ENCODE results near the gene AP1M1. TPM values are rescaled to one million over a fixed set of nuclear protein-coding genes. Genes with fewer than 3 reads are reported as not detected.
A peak's percentile ranks its signal among the peaks of the same experiment; 100 is the strongest.

The AP1M1 gene
- total RNA-seq, 4 donors from 2014 or later = 92.8 to 144 (median 109) TPM

DNA sequence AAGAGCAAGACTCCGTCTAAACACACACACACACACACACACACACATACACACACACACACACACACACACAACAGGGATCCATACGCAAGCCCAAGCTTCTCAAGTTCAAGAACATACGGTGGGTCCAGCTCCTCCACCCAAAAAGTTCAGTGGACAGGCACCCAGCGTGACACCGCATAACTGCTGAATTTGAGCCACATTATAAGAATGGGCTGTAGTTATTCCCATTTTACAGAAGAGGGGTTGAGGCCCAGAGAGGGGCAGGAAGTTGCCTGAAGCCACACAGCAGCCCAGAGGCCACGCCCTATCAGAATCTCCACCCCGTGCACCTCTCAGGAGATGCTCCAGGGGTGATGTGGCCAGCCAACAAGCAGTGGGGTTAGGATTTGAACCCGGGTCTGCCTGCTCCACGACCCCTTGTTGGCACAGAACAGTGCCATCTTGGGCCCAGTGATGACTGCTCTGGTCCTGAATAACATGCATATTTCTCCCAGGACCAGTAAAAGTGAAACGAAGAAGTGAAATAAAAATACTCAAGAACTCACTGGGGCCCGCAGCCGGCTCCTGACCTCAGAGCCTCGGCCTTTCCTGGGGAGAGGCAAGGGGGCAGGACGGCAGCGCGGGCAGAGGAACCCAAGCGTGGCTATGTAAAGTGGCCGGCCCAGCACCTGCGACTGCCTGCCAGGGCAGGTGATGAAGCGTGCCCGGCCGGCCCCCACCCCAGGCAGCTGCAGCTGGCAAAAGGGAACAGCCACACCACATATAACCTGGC lies 61.9 kb downstream of the AP1M1 start:
- H3K27me3 ChIP-seq = no peaks in the 10 kb centered on the region
- peak overlapping the region in 3 of 4 donors; percentile 73 to 82 (median 80) for H3K27ac ChIP-seq
- TF ChIP-seq POLR2A (IDR thresholded peaks at IDR 0.05) (no peak), EP300 (IDR thresholded peaks at IDR 0.05) (no peak)
- TF ChIP-seq, protein P1, sequence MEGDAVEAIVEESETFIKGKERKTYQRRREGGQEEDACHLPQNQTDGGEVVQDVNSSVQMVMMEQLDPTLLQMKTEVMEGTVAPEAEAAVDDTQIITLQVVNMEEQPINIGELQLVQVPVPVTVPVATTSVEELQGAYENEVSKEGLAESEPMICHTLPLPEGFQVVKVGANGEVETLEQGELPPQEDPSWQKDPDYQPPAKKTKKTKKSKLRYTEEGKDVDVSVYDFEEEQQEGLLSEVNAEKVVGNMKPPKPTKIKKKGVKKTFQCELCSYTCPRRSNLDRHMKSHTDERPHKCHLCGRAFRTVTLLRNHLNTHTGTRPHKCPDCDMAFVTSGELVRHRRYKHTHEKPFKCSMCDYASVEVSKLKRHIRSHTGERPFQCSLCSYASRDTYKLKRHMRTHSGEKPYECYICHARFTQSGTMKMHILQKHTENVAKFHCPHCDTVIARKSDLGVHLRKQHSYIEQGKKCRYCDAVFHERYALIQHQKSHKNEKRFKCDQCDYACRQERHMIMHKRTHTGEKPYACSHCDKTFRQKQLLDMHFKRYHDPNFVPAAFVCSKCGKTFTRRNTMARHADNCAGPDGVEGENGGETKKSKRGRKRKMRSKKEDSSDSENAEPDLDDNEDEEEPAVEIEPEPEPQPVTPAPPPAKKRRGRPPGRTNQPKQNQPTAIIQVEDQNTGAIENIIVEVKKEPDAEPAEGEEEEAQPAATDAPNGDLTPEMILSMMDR (IDR thresholded peaks at IDR 0.05) = no peak
- H3K4me3 ChIP-seq = no peak overlapping the region
- H3K4me1 ChIP-seq = peaks cover 0 to 33% (median 14%) of the 10 kb centered on the region in 4 donors
- WGBS, 2 donors = 68% methylated on average over 18 to 19 of the region's 22 CpGs
- H3K36me3 ChIP-seq = no peaks in the 10 kb centered on the region
- no peaks in the 10 kb centered on the region for H3K9me3 ChIP-seq
- no peak for DNase-seq (ENCODE audit: low spot score in 2 of 2)

DNA sequence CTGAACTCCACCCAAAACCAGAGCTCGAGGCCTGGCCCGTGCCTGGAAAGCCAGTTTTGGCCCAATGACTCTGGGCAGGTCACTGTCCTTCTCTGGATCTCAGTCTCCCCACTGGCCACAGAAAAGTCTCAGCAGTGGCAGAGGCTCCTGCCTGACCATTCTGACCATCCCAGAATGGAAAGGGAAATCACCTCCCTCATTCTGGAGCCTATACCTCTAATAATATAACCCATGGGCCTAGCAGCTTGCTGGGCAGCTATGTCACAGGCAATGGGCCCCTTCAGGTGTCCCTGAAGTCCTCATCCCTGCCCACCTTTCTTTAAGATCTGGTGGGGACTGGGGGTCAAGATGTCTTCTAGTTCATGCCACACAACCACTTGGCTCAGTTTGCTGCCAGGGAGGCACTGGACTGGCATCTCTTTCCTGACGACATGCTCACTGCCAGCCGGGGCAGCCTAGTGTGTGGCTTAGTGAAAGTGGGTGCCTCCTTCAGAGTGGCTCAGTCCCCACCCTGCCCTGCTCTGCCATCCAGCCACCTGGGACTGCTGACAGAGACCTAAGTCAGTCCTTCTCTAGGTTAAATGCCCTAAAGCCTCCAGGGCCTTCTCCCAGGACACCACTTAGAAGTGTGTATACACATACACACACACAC lies 62.6 kb downstream of the AP1M1 start:
- peaks cover 0 to 33% (median 14%) of the 10 kb centered on the region in 4 donors for H3K4me1 ChIP-seq
- TF ChIP-seq EP300 (IDR thresholded peaks at IDR 0.05) = no peak
- no peak for TF ChIP-seq POLR2A (IDR thresholded peaks at IDR 0.05)
- TF ChIP-seq, protein P1 (IDR thresholded peaks at IDR 0.05) = no peak
- DNase-seq (ENCODE audit: low spot score in 2 of 2) = no peak
- H3K9me3 ChIP-seq = no peaks in the 10 kb centered on the region
- no peak overlapping the region for H3K4me3 ChIP-seq
- H3K36me3 ChIP-seq = no peaks in the 10 kb centered on the region
- H3K27ac ChIP-seq = peak overlapping the region in 3 of 4 donors; percentile 73 to 82 (median 80)
- 73 to 75% methylated on average over 4 of the region's 4 CpGs for WGBS, 2 donors
- H3K27me3 ChIP-seq = no peaks in the 10 kb centered on the region

DNA sequence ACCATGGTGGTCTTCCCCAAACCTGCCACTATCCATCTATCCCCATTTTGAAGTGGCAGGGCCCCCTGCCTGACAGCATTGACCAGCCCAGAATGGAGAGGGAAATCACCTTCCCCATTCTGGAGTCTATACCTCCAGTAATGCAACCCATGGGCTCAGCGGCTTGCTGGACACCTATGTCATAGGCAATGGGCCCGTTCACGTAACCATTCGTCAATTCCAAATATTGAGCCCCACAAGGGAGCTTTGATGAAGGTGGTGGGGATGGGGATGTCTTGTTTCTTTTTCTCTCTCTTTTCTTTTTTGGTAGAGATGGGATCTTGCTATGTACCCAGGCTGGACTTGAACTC lies 63.1 kb downstream of the AP1M1 start:
- DNase-seq (ENCODE audit: low spot score in 2 of 2) = no peak
- Histone ChIP-seq H3K27ac (peak overlapping the region in 2 of 4 donors; percentile 73 to 80), H3K36me3 (no peaks in the 10 kb centered on the region), H3K4me1 (peaks cover 0 to 33% (median 14%) of the 10 kb centered on the region in 4 donors), H3K4me3 (no peak overlapping the region), H3K9me3 (no peaks in the 10 kb centered on the region), H3K27me3 (no peaks in the 10 kb centered on the region)
- WGBS, 2 donors = 84 to 96% methylated on average over 4 of the region's 4 CpGs
- no peak for TF ChIP-seq EP300 (IDR thresholded peaks at IDR 0.05)

DNA sequence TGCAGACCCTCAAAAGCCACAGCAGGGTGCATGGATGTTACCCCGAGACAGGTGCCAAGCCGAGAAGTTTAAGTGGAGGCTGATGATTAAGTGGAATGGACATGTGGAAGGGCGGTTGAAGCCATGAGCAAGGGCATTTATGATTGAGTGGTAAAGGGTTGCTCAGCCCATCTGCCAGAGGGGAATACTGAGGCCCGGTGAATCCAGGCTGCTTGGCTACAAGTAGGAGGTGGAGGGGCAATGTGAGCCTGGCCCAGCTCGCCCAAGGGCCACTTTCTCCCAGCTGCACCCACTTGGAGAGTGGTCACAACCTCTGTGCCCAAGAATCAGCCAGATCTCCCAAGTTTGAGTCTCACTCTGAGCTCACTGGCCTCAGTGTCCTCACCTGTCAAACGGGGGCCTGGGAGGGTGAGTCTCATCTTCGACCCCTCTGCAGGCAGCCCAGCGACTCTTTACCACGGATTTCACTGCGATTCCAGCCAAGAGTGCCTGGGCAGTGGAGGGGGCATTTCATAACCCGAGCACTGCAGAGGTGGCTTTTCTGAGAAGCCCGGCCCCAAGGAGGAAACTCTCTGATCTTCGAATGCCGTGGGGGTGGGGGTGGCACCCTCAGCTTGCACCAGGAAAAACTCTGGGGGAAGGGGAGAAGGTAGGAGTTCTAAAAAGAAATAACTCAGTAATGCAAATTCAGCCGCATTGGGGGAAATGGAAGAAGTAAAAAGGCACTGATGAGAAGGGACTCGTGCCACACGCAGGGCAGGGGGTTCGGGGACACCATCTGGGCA lies 64.1 kb downstream of the AP1M1 start:
- no peak for TF ChIP-seq EP300 (IDR thresholded peaks at IDR 0.05)
- TF ChIP-seq, protein P1 (IDR thresholded peaks at IDR 0.05) = no peak
- no peak for TF ChIP-seq POLR2A (IDR thresholded peaks at IDR 0.05)
- H3K4me3 ChIP-seq = no peak overlapping the region
- 64% methylated on average over 17 to 18 of the region's 18 CpGs for WGBS, 2 donors

DNA sequence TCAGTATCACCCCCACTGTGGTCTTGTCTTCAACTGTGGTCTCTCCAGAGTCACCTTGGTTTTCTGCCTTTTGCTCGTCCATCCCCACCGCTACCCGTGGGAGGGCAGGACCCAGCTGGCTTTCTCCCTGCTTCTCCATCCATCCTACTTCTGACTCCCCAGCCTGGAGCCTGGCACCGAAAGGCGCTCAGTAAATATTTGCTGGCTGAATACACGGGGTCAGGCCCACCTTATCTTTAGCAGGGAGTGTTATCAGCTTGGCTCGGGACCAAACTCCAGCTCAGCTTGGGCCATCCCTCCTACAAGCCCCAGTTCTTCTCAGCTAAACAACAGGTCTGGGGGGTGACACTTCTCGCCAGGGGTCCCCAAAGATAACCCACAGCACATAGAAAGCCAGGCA lies 64.9 kb downstream of the AP1M1 start:
- WGBS, 2 donors = 61 to 62% methylated on average over 8 of the region's 8 CpGs
- Histone ChIP-seq H3K27ac (peak overlapping the region in 2 of 4 donors; percentile 29 to 45), H3K27me3 (no peaks in the 10 kb centered on the region), H3K9me3 (no peaks in the 10 kb centered on the region), H3K4me3 (no peak overlapping the region), H3K36me3 (no peaks in the 10 kb centered on the region), H3K4me1 (peaks cover 0 to 33% (median 14%) of the 10 kb centered on the region in 4 donors)
- DNase-seq (ENCODE audit: low spot score in 2 of 2) = no peak
- TF ChIP-seq POLR2A (IDR thresholded peaks at IDR 0.05) = no peak
- TF ChIP-seq, protein P1 (IDR thresholded peaks at IDR 0.05) = no peak
- no peak for TF ChIP-seq EP300 (IDR thresholded peaks at IDR 0.05)

More for the DNA sequence above, 64.1 kb downstream of the AP1M1 start:
- DNase-seq (ENCODE audit: low spot score in 2 of 2) = no peak
- H3K4me1 ChIP-seq = peaks cover 0 to 33% (median 14%) of the 10 kb centered on the region in 4 donors
- H3K9me3 ChIP-seq = no peaks in the 10 kb centered on the region
- no peaks in the 10 kb centered on the region for H3K27me3 ChIP-seq
- no peaks in the 10 kb centered on the region for H3K36me3 ChIP-seq
- H3K27ac ChIP-seq = peak overlapping the region in 2 of 4 donors; percentile 29 to 45

Measured in tibial nerve (tissue), 4 donors.